NCI-H187 treated with DMSO at 0.1 percent for 48 hours (cell line): ENCODE measurements around the gene CCBE1.
"Not testable (repeated sequence)": the region's sequence is repeated elsewhere in the genome, so short reads cannot be mapped to it uniquely, and the experiment has no call there.

Experiments
- DNase-seq: peaks from one replicate; lab custom pipeline; 2025; lab: John Stamatoyannopoulos, UW

The CCBE1 gene

DNA sequence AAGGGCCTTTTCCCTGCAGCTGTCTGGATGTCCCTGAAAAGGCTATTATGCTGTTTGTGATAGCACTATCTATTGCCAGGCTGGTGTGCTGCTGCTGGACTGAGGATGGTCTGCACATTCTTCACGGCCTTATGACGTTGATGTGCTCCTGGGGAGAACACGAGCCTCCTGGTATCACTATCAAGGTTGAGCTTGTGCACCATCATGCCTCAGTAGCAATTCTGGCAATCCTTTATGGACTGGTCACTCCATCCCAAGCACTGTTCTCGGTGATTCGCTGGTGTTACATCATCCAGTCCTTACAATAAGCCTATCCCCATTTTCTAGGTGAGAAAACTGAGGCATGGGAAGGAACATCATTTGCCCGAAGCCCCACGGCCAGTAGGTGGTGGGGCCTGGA, 18.2 kb upstream of the CCBE1 start:
- no peak for DNase-seq

DNA sequence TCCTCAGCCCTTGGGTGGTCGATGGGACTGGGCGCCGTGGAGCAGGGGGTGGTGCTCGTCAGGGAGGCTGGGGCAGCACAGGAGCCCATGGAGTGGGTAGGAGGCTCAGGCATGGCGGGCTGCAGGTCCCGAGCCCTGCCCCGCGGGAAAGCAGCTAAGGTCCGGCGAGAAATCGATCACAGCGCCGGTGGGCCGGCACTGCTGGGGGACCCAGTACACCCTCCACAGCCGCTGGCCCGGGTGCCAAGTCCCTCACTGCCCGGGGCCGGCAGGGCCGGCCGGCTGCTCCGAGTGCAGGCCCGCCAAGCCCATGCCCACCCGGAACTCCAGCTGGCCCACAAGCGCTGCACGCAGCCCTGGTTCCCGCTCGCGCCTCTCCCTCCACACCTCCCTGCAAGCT, 16.9 kb upstream of the CCBE1 start:
- DNase-seq: not testable (repeated sequence)

DNA sequence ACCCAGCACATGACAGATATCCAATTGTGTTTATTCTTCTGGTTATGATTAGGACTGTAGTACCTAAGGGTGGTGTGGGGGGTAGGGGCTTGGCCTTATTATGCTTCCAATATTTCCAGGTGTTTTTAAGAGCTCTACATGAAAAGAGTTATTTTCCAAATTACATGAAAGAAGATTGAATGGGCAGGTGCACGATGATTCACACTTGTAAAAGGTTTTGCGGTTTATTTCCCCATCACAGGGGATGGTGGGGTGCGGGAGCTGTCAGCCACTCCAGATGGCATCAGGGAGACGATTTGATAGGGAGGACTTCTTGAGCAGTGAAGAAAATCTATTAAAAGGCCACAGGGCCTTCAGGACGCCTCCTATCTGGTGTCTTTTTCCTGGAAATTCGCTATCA, 15.1 kb upstream of the CCBE1 start:
- DNase-seq: peak; percentile 95

DNA sequence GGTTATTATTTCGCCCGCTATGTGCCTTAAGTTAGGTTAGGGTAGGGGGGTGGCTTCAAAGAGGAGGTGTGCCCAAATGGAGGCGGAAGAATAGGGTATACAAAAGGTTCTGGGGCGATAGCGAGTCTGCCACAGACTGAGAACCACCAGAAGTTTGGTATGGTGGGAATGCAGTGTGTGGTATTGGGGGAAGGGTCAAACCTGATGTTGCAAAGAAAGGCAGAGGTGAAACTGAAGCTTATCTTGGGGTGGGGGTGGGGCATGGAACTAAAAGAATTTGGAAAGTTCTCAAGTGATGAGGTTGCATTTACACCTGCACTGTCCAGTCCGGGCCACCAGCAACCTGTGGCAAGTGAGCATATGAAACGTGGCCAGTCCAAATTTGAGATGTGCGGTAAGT, 11.8 kb upstream of the CCBE1 start:
- no peak for DNase-seq

DNA sequence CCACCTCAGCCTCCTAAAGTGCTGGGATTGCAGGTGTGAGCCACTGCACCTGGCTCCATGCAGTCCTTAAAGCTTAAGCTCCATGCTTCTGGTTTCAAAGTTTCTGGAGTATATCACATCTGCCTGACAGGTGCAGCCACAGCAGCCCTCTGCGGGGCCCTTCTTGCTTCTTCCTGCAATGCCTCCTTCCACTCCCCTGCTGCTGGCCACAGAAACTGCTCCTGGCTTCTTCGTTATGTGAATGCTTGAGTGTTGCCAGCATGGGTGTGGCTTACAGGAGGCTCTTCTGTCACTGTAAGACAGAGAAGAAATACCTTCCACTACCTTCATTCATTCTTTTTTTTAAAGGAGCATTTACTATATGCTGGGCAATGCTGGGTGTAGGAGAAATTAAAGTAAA, 10.1 kb upstream of the CCBE1 start:
- DNase-seq: no peak

DNA sequence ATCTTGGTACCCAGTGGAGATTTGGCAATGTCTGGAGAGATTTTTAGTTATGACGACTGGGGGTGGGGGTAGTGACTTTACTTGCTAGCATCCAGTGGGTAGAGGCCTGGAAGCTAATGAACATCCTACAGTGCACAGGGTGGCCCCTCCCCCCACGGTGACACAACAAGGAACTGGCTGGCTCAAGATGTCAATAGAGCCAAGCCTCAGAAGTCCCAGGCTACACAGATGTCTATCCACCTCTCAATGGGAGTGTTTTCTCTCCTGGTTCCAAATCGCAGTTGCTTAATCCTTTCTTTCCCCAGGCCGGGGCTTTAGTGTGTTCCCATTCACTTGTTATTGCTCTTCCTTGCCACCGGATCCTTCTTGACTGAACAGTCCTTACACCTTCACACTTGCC, 9.3 kb upstream of the CCBE1 start:
- DNase-seq: no peak

DNA sequence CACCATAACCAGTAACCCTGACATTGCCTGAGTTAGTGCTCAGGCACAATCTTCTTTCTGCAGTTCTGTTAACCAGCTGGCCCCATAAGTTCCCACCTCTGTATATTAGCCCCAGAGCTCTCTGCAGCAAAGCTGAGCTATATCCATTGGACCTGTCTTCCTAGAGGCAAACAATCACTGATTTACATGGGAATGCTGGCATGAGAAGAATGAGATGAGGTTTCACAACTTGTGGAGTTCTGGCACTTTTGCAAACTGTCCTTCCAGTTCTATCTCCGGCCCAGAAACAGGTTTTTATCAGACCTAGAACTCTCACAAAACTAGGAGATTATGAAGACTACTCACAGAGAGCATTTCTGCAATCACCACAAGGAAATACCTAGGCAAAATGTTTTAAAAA, 7.9 kb upstream of the CCBE1 start:
- DNase-seq: no peak

DNA sequence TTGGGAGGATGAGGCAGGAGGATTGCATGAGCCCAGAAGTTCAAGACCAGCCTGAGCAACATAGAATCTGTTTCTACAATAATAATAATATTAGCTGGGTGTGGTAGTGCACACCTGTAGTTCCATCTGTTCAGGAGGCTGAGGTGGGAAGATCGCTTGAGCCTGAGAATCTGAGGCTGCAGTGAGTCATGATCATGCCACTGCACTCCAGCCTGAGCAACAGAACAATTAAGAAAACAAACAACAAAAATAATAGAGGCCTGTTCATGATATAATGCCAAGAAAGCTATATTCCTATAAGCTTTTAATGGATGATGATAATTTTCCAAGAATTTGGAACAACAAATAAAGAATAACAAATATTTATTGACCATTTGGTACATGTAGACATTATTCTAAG, 6.9 kb upstream of the CCBE1 start:
- DNase-seq: no peak

DNA sequence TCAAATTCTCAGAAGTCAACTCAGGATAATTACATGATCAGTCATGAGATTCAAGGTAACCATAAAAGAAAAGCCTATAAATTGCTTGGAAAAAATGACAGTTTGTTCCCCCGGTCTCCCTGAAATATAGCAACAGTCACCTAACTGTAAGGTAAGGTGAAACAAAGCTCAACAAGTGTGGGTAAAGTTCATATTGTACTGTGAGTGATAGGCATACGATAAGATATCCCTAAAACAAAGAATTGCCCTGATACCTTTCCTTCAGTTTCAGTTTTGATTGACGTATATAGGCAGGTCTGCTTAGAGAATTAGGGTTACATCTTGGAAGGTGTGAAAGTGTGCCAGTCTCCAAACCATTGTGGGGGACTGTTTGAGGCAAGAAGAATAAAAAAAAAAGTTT, 4.0 kb upstream of the CCBE1 start:
- DNase-seq: no peak

DNA sequence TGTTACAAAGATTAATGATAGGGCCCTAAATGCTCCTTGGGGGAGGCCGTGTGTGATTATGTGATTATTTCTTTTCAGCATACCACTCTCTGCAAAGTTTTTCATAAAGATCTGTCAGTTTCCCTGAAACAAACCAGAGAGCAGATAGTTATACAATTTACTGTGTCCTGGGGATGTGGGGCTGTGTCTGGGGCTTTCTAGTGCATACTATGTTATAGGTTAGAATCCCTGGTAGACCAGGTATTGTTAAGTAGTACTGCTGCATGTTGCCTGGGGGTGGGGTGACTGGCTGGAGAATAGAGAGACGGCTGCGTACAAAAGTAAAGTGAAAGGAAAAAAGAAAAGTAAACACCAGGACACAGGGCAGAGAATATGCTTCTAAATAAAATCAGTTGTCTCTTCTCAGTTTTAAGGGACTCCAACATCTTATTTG, 3.3 kb upstream of the CCBE1 start:
- no peak for DNase-seq

DNA sequence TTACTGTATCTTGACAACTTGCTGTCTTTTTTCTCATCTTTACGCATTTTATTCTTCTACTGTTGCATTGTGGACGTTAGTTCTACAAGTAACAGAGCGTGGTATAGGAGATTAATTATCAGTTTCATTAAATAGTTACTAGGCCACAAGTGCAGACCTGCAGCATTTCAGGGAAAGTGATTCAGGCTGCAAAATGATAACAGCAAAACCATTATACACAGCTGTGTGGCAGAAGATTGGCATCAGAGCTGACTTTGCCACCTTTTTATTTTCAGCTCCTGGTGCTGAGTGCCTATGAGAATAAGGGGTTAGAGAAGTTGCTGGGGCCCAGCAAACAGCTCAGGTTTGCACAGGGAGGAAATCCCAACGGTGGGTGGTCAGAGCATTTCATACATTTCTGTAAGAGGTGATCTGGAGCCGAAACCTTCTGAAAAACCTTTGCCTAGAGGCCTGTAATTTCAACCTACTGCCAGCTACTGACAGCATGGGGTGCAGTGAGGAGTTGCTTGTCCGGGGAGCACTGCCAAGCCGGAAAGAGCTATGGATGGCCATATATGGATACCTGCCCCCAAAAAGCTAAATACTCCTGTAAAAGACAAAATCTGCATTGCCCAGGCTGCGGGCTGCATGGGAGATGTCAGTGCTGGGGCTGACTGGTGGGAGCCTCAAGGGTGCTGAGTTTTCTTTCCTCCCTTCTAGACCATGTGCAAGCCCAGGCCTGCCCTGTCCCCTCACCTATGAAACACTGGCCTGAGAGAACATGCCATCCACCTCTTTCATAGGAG, 2.7 kb upstream of the CCBE1 start:
- DNase-seq: no peak

DNA sequence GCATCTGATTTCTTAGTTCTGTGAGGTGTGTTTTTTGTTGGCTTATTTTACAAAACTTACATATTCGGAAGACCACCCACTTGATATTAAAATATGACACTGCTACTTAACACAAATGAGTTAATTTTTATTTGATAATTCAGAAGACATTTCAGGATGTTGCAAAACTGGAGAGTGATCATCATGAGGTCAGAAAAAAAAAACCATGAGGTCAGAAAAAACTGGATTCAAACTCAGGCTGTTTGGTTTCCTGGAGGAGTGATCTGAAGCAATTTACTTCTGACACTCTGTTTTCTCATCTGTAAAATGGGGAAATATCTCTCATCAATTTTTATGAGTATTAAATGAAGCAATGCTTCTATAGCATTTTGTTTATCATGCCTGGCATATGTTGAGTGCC, 1.8 kb upstream of the CCBE1 start:
- no peak for DNase-seq

DNA sequence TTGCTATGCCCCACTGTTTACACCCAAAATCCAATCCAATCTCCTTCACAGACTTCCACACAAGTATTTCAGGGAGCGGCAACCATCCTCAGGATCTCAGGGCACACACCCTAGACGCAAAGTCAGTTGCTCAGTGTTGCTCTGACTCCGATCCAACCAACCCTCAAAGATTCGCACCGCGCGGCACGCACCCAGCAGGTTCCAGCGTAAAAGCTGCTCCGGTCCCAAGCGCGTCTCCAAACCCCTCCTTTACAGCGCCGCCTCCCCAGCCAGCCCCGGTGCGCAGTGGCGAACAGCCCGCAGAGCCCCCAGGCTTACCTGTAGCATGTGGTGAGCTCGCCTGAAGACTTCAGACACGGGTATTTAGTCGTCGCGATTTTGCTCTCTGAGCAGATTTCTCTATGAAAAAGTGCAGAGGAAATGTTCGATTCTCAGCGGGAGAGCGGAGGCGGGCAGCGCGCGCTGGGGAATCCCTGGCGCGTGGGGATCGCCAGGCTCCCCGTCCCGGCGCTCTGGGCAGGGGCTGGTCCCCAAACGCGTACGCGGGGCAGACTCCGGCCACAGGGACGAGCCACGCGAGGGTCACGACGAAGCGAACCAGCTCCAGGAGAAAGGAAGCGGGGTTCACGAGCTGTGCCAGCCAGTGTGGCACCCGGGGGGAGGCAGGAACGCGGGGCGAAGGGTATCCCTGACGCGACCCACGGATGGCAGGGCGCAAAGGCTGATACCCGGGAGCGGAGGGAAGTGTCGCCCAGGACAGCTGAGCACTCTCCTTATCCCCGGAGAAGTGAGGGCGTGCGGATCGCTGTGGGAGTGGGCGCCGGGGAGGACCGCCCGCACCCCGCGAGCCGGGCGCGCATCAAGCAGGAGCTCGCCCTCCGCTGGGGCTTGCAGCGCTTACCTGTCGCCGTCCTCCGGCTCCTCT, 650 bp downstream of the CCBE1 start:
- DNase-seq: no peak

DNA sequence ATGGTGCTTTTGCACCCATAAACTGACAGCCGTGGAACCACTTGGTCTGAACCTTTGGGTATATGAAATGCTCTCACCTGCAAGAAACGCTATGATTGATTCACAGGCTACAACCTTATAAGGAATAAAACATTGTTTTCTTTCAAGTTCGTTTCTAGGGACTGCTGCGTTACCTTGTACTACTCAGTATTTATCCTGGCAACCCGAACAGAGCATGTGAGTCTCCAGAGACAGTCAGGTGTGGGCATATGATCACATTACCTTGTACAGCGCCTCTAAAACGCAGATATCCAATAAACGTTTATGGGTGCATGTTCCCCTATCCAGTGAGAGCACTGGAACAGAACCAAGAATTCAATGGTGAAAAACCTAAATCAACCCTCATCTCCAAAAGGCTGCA, 1.7 kb downstream of the CCBE1 start:
- DNase-seq: no peak

DNA sequence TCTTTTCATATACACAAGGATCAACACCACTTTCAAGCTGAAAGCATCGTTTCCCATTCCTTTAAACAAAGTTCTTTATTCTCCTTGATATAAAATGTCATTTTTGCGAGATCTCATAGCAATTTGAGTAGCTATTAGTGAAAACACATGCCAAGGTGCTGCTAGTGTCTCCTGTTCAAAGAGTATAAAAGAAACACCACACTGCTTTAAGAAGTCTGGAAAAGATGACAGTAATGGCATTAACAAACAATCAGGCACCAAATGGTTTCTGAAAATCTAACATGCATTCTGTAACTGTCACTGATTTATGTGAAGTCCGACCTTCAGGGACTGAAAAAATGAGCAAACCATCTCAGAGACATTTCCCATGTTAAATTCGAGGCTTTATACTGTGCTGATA, 2.4 kb downstream of the CCBE1 start:
- DNase-seq: no peak

DNA sequence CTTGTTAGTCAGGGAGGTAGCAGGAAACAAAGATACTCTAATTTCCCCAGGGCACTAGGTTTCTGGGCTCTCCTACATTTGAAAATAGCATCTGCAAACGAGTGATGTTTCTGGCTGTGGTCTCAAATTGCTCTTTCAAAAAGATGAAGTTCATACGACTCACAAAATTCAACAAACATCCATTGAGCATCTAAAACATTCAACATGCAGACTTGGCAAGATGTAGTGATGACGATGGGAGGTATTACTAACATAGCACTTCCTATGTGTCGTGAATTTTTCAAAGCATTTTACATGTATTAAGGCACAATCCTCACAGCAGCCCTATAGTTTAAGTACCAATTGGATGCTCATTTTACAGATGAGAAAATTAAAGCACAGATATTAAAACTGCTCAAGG, 5.2 kb downstream of the CCBE1 start:
- no peak for DNase-seq

DNA sequence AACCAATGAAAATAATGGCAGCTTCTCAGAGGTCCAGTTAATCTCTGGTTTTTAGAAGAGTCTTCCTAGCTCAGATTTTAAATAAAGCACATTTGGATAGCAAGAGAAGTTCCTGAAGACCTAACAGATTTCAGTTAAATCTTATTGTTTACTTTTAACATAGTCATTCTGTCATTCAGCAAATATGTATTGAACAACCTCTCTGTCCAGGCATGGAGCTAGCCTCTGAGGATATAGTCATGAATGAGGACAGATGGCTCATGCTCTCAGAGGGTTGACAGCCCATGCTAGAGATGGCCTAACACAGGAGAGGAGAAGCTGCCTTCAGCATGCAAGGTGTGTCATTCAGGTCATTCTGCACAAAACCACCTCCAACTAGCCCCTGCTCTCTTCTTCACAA, 6.2 kb downstream of the CCBE1 start:
- DNase-seq: no peak

DNA sequence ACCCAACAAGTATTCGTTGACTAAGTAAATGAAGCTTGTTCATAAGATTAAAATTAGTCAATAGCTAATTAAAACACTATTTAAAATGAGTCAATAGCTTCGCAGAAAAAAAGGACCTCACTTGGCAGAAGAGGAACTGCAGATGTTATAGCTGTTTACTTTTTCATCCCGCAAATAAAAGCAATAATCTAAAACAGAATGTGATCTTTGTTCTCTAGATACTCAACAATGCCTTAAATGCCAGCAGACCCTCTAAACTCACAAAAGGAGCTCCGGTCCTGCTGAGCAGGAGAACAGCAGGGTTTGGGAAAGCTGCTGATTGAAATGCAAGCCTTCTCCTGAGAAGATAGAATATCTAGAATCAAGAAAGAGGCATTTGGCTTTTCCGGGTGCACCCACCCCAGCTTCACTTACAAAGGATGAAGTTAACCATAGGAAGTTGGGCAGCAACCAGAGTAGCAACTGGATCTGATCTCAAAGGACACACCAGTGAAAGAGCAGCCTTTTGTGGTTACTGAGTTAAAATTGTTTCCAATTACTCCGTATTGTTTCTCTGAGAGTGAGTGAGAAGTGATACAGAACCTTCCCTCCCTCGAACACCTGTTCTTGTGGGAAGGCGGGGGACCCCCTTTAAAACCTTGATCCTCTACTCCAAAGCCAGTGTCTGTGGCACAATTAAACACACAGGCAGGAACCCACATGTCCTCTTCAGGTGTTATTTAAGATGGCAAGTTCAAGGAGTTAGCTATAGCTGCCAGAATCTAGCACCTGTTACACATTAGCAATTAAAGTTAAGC, 6.8 kb downstream of the CCBE1 start:
- DNase-seq: no peak

DNA sequence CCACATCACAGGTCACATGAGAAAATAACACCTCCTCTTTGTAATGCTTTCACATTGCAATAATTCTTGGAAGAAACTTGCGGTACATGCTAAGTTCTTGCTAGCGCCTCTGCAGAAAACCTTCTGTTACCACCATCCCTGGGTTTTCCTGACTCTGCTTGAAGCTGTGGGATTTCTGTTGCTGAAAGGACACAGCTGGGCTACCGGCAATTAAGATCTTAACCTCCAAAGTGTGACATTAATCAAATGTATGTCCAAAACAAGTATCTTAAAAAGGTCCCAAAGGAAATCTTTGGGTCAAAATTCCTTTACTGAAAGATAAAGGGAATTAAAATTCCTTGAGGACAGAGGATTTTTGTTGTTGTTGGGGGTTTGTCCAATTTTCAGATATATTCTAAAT, 7.5 kb downstream of the CCBE1 start:
- no peak for DNase-seq

DNA sequence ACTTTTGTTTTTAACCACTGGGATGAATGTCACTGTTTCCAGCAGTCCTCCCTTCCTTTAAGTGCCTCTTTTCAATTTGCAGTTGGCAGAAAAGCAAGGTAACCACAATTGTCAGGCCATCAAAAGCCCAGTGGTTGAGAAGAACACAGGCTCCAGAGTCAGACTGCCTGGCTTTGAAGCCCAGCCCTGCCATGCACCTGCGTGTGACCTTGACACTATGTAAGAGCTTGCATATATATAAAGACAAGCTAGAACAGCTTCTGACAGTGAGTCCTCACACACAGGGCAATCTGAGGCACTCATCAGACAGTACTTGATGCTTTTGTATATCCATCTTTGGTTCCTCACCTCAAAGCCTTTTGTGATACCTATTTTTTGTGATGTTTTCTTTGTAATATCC, 11.0 kb downstream of the CCBE1 start:
- no peak for DNase-seq

DNA sequence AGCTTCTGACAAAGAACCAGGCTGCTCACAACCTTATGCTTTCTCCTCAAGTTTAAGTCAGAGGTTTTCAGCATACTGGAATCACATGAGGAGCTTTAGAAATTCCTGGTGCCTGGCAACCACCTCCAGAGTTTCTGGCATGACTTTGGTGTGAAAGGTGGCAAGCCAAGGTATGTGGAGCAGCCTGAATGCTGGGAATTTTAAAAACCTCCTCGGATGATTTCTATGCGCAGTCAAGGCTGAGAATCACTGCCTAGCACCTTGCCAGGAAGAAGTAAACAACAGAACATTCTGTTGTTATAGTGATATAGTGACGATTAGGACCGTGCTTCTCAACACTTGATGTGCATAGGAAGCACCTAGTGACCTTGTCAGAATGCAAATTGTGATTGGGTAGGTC, 11.7 kb downstream of the CCBE1 start:
- no peak for DNase-seq

DNA sequence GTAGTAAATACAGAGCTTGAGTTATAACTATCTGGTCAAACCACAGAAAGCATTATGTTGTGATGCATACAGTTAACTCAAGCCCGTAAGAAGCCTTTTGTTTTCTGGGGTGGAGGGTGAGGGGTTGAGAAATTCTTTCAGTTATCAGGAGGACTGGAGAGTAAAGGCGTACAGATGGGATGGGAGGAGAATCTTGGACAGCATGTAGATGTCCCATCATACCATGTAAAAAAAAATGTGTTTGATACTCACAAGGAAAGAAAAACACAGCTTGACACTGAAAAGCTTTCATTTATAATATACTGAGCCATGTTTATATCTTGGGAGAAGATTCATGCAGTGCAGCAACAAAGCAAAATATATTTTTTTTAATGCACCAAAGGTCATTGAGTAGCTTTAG, 12.4 kb downstream of the CCBE1 start:
- DNase-seq: no peak
